NCI-H69 (cell line): ENCODE data around the gene FAM3D.
"Not testable (repeated sequence)": the region's sequence is repeated elsewhere in the genome, so short reads cannot be mapped to it uniquely, and the experiment has no call there.

Source experiments
- DNase-seq: peaks from one replicate; lab custom pipeline; 2025; lab: John Stamatoyannopoulos, UW

Gene FAM3D

DNA sequence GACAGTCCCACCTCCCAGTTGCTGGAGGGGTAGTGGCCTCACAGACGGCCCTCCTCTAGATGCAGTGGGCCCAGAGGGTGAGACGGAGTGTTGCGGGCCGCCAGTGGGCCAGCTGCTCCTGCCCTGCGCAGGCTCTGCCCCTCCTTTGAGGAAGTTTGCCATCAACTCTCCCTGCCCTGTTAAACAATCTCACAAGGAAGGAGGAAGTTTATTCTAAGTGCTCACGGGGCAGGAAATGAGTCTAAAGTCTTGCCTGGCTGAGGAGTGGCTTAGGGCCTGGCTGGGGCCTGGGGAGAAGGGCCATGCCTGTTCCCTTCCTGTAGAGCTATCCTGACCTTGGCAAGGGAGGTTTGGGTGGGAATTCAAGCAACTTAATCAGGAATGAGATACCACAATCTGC, at the start of gene FAM3D:
Gene FAM3D (minus strand): TSS at position 92 of the 400 bp plus-strand sequence. CDS start 11,211 bp downstream, outside the sequence.
- DNase-seq = no peak

GRCh38 chr3:58713715-58714401, 47.3 kb upstream of the FAM3D start:
- no peak for DNase-seq

GRCh38 chr3:58711871-58712270, 45.3 kb upstream of the FAM3D start:
- DNase-seq = peak; percentile 95

GRCh38 chr3:58708983-58709382, 42.4 kb upstream of the FAM3D start:
- DNase-seq = not testable (repeated sequence)

- no peak for DNase-seq
Observed at GRCh38 chr3:58708116-58708791, 41.7 kb upstream of the FAM3D start.

DNA sequence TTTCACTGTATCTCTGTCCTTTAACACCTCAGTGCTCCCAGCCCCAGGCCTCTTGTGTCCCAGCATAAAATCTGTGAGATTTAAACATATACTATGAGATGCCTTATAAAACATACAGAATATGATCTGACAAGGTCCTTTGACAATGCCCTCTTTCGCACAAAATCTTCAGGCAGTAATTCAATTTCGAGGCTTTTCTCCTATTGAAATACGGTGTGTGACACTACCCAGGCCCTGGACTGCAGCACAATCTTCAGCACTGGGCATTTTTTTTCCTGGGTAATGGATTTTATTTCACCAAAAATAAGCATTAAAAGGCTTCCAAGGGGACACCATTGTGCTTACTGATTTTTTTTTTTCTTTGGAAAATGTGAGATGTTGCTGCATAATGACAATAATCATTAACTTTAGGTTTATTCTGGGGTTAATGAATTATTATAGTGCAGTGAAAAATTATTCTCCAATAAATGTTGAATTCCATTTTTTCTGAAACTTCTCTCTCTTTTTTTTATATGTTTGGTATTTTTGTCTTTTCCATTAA, 40.9 kb upstream of the FAM3D start:
- no peak for DNase-seq

DNA sequence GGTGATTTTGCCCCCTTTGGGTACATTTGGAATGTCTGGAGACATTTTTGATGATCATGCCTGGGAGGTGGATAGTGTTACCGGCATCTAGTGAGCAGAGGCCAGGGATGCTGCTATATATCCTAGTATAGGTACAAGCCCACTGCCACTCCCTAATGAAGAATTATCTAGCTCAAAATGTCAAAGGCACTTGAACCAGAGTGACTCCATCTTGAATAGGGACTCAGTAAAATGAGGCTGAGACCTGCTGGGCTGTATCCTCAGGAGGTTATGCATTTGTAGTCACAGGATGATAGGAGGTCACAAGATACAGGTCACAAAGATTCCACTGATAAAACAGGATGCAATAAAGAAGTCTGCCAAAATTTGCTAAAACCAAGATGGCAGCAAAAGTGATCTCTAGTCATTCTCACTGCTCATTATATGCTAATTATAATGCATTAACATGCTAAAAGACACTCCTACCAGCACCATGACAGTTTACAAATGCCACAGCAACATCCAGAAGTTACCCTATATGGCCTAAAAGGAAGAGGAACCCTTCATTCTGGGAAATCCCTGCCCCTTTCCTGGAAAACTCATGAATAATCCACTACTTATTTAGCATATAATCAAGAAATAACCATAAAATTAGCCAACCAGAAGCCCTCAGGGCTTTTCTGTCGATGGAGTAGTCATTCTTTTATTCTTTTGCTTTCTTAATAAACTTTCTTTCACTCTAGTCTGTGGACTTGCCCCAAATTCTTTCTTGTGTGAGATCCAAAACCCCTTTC, 40.0 kb upstream of the FAM3D start:
- no peak for DNase-seq

GRCh38 chr3:58704745-58705144, 38.2 kb upstream of the FAM3D start:
- DNase-seq = peak; percentile 58

- DNase-seq = not testable (repeated sequence)
Observed at GRCh38 chr3:58704304-58704703, 37.7 kb upstream of the FAM3D start.

GRCh38 chr3:58698246-58698645, 31.7 kb upstream of the FAM3D start:
- DNase-seq = no peak

DNA sequence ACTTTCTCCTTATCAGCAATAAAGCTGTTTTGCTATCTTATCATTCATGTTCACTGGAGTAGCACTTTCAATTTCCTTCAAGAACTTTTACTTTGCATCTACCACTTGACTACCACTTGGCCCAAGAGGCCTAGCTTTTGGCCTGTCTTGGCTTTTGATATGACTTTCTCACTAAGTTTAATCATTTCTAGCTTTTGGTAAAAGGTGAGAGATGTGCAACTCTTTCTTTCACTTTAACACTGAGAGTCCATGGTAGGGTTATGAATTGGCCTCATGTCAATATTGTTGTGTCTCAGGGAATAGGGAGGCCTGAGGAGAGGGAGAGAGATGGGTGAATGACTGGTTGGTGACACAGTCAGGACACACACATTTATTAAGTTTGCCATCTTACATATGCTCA, 31.0 kb upstream of the FAM3D start:
- no peak for DNase-seq

- DNase-seq = not testable (repeated sequence)
Observed at GRCh38 chr3:58696813-58697212, 30.2 kb upstream of the FAM3D start.

- DNase-seq = no peak
Observed at GRCh38 chr3:58696093-58696492, 29.5 kb upstream of the FAM3D start.

DNA sequence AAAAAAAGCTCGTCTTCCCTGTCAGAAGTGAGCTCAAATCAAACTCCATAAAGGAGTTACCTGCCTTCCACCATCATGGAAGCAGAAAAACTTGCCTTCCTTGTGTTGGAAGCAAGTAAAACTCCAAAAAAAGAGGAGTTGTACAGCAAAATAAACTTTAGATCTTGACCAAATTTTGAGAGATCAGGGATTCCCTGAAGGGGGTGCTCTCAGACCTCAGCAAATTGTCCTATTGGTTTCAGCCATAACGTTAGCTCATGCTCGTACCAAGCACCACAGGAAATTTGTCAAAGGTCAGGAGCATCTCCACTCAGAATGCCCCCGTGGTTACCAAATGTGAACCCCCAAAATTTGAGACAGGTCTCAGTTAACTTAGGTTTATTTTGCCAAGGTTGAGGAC, 28.7 kb upstream of the FAM3D start:
- DNase-seq = not testable (repeated sequence)

GRCh38 chr3:58693940-58694850, 27.6 kb upstream of the FAM3D start:
- no peak for DNase-seq

DNA sequence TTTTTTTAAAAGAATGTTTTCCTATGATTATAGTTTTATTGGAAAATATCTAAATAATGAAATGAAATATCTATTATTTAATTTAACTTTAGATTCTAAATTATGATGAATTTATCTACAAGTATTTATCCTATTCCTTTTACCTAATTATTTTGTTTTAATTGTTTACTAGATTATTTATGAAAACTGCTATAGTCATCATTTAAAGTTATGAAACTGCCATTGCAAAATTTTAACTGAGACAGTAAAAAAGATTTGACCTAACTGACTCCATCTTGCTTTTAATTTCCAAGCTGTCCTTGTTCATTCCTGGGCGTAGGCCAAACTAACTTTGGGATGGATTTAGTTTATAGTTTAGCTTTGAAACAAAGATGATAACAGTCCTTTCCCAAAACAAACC, 25.9 kb upstream of the FAM3D start:
- no peak for DNase-seq

DNA sequence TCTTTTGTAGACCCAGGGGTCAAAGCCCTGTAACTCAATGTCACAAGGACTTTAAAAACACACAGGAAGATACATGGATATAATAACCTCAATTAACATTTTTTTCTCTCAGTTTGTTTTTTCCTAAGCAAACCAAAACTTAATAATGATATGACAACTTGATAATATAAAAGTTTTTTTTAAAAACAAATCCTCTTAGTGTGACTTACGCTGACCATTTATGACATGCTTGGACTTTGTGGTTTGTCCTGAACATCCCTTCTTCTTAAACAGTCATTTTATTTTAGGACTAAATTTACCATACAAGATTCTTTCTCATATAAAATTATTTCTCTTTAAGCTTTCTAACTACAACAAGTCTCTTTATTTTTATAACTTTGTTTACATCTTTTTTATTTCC, 25.4 kb upstream of the FAM3D start:
- DNase-seq = peak; percentile 31

- DNase-seq = no peak
Observed at GRCh38 chr3:58690490-58690889, 23.9 kb upstream of the FAM3D start.

GRCh38 chr3:58688574-58688973, 22.0 kb upstream of the FAM3D start:
- peak; percentile 53 for DNase-seq

DNA sequence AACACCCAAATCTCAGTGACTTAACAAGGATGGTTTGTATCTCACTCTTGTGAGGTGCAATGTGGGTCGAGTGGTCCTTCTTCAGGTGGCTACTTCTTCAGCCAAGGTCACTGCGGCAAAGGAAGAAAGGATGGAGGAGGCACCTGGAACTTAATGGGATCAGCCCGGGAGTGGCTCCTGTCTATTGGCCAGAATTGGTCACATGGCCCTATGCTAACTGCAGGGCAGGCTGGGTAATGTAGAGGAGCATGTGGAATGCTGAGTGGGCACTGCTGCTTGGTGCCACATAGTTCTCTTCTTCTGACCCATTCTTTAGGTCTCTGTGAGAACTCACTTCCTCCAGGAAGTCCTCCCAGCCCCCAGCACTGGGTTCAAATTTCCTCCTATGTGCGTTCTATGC, 20.3 kb upstream of the FAM3D start:
- DNase-seq = no peak

DNA sequence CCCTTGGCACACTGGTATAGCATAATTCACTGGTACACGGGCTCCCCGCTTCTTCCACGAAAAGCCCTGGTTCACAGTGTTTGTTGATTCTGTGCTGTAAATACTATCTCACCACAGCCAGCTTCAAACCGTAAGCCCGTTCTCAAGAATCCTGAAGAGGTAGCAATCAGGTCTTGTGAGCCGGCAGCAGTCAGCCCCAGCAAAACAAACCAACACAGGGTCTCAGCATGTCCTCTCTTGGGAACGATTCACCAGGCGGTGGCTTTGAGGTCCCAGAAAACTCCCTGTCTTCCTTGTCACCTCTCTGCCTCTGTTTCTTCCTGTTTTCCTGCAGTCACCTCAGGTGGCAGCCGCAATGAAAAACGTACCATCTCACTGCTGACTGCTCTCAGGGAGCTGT, 19.1 kb upstream of the FAM3D start:
- no peak for DNase-seq

DNA sequence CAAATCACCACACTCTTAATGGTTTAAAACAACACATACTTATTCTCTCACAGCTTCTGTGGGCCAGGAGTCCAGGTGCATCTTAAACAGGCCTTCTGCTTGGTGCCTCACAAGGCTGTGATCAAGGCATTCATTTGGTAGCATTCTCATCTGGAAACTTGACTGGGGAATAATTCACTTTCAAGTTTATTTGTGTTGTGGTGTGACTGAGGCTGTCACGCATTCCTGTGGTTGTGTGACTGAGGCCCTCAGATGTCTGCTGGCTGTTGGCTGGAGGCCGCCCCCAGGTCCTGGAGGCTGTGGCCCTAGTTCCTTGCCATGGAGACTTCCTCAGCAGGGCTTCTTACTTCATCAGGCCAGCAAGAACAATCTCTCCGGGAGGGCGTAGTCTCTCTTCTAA, 16.9 kb upstream of the FAM3D start:
- DNase-seq = no peak
